IPS DF 6.9 (cell line): ENCODE results near the gene SYT17.
A peak's percentile ranks its signal among the peaks of the same experiment; 100 is the strongest.

Experiments used
- DNase-seq: peaks from one replicate; pipeline ENCODE4 v3.0.0-alpha.2; 2013; ENCODE audit warnings: low read depth, low spot score
- H3K27ac ChIP-seq: one replicate; pipeline ENCODE4 v1.5.1; 2013; ENCODE audit warnings: low read length, control low read depth
- H3K27me3 ChIP-seq: 2 replicates; pipeline ENCODE4 v1.6.1; 2013; ENCODE audit warnings: mild to moderate bottlenecking, low read length; ENCODE audit not compliant: control insufficient read depth, insufficient read depth
- H3K36me3 ChIP-seq: 2 replicates; pipeline ENCODE4 v1.6.1; 2013; ENCODE audit warnings: low read length; ENCODE audit not compliant: control insufficient read depth, insufficient read depth
- H3K4me1 ChIP-seq: 2 replicates; pipeline ENCODE4 v1.6.1; 2013; ENCODE audit warnings: low read length; ENCODE audit not compliant: control insufficient read depth, insufficient read depth
- H3K4me3 ChIP-seq: 2 replicates; pipeline ENCODE4 v1.5.1; 2013; ENCODE audit warnings: mild to moderate bottlenecking, low read length
- H3K9me3 ChIP-seq: 2 replicates; pipeline ENCODE4 v1.6.1; 2013; ENCODE audit warnings: low read length, inconsistent platforms; ENCODE audit not compliant: control insufficient read depth, insufficient read depth
- WGBS: extraction: QIAGEN DNeasy Blood & Tissue Kit; methylation state at CpG from one replicate; pipeline ENCODE4 v1.1.7; 2013; ENCODE audit warnings: mixed read lengths, missing lambda C conversion rate; ENCODE audit not compliant: insufficient read length, insufficient coverage; 5-methylcytosine and 5-hydroxymethylcytosine counted together

SYT17 gene

DNA sequence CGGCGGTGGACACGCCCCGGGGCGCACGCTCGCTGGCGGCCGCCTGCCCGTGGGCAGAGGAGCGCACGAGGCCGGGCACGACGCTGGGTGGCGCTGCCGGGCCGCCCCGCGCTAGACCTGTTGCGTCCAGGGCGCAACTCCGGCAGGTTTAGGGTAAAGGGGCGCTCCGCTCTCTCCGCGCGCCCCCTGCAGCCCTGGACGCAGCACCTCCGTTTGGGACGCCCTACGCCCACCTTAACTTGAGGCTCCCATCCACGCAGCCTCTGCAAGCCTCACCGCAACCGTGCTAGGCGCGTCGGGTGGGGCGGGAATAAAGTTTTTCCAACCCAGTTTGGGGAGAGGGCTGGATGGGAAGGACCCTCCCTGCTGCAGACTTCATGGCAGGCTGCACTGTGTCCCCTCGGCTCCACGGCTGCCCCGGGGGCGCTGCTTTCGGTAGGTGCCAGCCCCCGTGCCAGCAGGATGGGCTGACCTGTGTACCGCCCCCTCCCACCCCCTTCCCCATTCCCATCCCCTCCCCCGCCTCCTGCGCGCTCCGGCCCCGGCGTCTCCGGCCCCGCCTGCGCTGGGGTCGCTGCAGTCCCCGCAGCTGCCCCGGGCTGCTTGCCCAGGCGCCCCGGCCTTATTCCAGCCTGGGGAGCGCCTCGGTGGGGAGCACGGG lies at the start of gene SYT17:
Gene SYT17 (plus strand): TSS at position 531 of the 661 bp plus-strand sequence. CDS start 407 bp downstream, outside the sequence.
- Histone ChIP-seq H3K36me3 (no peaks in the 10 kb centered on the region), H3K4me3 (peak within 1 kb of the TSS; percentile 96), H3K27me3 (peaks cover 6% of the 10 kb centered on the region; the same call in 1 of the 2 replicates), H3K27ac (no peak within 1 kb of the TSS), H3K9me3 (no peaks in the 10 kb centered on the region), H3K4me1 (peaks cover 2% of the 10 kb centered on the region)
- DNase-seq, result peak; percentile 64
- no CpG with 5 or more reads among the region's 63 CpGs for WGBS

DNA sequence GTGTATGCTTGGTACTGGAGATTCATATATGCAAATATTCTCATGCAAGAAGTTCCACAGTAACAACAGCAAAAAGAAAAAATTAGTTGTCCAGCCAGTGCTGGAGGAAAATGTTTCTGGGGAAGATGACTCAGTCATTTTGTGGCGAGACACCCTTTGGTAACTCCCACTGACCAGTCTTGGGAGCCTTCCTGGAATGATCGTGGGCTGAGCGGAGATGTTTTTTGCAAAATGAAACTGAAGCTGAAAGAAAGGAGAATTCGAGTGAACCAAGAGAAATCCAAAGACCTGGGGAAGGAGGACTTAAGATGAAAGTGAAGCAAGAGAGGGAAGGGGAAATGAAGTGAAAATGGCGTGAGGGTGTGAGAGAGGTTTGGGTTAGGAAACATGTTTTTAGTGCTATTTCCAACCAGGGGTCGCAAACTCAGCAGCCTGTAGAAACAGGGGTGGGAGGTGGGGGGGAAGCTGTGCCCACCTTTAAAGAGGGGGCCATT lies 49.1 kb upstream of the SYT17 start:
- WGBS, result 100% methylated on average over 1 of the region's 6 CpGs
- H3K27ac ChIP-seq, result no peak overlapping the region
- H3K4me1 ChIP-seq, result no peaks in the 10 kb centered on the region; the same call in 1 of the 2 replicates
- H3K36me3 ChIP-seq, result no peaks in the 10 kb centered on the region
- DNase-seq, result no peak
- H3K4me3 ChIP-seq, result no peak overlapping the region
- peaks cover 3% of the 10 kb centered on the region; the same call in 1 of the 2 replicates for H3K27me3 ChIP-seq
- no peaks in the 10 kb centered on the region for H3K9me3 ChIP-seq

DNA sequence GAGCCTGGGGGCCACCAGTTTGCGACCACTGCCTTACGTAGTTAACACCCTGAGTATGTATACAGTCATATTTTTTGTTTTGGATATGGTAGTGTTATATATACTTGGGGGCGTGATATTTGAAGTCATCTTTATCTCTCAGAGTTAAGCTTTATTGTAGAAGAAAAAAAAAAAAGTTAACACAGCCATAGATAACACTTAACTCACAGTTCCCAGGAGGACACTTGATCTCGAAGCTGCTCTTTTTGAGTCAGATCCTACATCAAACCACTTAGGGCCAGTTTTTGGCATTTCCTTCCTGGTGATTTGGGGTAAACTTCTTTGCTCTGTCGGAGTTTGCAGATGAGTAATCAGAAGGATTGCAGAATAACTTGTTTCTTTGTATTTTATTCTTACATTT lies 48.5 kb upstream of the SYT17 start:
- H3K36me3 ChIP-seq, result no peaks in the 10 kb centered on the region
- no peak overlapping the region for H3K4me3 ChIP-seq
- H3K4me1 ChIP-seq, result no peaks in the 10 kb centered on the region; the same call in 1 of the 2 replicates
- peaks cover 3% of the 10 kb centered on the region; the same call in 1 of the 2 replicates for H3K27me3 ChIP-seq
- WGBS, result no CpG with 5 or more reads among the region's 5 CpGs
- no peak for DNase-seq
- no peak overlapping the region for H3K27ac ChIP-seq
- no peaks in the 10 kb centered on the region for H3K9me3 ChIP-seq

DNA sequence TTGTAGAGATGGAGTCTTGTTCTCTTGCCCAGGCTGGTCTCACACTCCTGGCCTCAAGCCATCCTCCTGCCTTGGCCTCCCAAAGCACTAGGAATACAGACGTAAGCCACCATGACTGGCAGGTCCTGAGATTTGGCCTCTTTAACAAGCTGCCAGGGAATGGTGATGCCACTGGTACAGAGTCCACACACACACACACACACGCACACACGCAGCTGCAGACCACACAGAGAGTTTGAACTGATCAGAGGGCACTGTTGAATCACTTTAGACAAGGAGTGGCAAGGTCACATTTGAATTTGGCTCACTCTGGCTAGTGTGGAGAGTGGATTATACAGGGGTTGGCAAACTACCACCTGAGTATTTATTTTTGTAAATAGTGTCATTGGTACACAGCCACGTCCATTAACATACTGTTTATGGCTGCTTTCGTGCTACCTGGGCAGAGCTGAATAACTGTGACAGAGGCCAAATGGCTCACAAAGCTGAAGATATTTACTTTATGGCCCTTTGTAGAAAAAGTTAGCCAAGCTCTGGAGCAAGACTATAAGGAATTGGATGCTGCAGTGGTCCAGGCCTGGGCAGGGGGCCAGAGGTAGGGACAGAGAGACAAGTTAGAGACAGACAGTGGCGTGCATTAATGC lies 44.4 kb upstream of the SYT17 start:
- Histone ChIP-seq H3K36me3 (no peaks in the 10 kb centered on the region), H3K4me1 (no peaks in the 10 kb centered on the region), H3K27me3 (no peaks in the 10 kb centered on the region), H3K9me3 (no peaks in the 10 kb centered on the region), H3K4me3 (no peak overlapping the region), H3K27ac (no peak overlapping the region)
- WGBS, result no CpG with 5 or more reads among the region's 6 CpGs
- DNase-seq, result no peak

DNA sequence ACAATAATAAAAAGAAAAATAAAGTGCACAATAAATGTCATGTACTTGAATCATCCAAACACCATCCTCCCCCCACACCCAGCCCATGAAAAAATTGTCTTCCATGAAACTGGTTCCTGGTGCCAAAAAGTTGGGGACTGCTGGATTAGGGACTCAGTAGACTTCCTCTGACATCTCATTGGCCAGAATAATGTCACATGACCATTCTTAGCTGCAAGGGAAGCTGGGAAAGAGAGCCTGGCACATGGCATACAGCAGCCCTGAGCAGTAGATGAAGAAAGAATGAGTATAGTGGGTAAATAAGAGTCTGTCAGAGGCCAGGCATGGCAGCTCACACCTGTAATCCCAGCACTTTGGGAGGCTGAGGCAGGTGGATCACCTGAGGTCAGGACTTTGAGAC lies 41.7 kb upstream of the SYT17 start:
- Histone ChIP-seq H3K27me3 (no peaks in the 10 kb centered on the region), H3K9me3 (no peaks in the 10 kb centered on the region), H3K4me1 (no peaks in the 10 kb centered on the region; the same call in 1 of the 2 replicates), H3K36me3 (no peaks in the 10 kb centered on the region), H3K4me3 (no peak overlapping the region), H3K27ac (no peak overlapping the region)
- DNase-seq, result no peak

- Histone ChIP-seq H3K27me3 (no peaks in the 10 kb centered on the region), H3K4me3 (no peak overlapping the region), H3K27ac (no peak overlapping the region), H3K36me3 (no peaks in the 10 kb centered on the region), H3K4me1 (no peaks in the 10 kb centered on the region; the same call in 1 of the 2 replicates), H3K9me3 (no peaks in the 10 kb centered on the region)
- no CpG with 5 or more reads among the region's 3 CpGs for WGBS
- no peak for DNase-seq
Observed at GRCh38 chr16:19127205-19127604, 40.8 kb upstream of the SYT17 start.

DNA sequence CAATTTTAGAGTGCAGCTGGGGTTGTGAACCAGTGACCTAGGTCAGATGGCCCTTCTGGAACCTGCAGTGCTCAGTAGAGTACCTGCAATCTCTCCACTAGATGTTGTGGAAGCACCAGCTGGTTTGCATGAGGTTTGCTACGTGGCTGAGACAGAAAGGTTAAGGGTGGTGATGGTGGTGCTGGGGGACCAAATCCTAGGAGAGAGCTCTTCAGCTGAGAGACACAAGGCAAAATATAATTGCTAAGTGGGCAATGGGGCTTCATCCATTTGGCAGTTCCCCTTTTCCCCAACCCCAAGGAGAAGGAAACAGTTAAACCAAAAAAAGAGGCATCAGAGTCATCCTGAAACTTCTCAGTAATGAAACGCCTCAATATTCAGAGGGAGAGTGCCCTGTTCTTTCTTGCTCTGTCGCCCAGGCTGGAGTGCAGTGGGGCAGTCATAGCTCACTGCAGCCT lies 40.3 kb upstream of the SYT17 start:
- H3K9me3 ChIP-seq, result no peaks in the 10 kb centered on the region
- H3K27me3 ChIP-seq, result no peaks in the 10 kb centered on the region
- no peak for DNase-seq
- no peaks in the 10 kb centered on the region; the same call in 1 of the 2 replicates for H3K4me1 ChIP-seq
- no peak overlapping the region for H3K4me3 ChIP-seq
- no CpG with 5 or more reads among the region's 3 CpGs for WGBS
- H3K27ac ChIP-seq, result no peak overlapping the region
- H3K36me3 ChIP-seq, result no peaks in the 10 kb centered on the region

GRCh38 chr16:19128454-19129200 lies 39.4 kb upstream of the SYT17 start:
- Histone ChIP-seq H3K4me3 (no peak overlapping the region), H3K36me3 (no peaks in the 10 kb centered on the region), H3K9me3 (no peaks in the 10 kb centered on the region), H3K4me1 (no peaks in the 10 kb centered on the region; the same call in 1 of the 2 replicates), H3K27ac (no peak overlapping the region), H3K27me3 (no peaks in the 10 kb centered on the region)
- DNase-seq, result no peak
- no CpG with 5 or more reads among the region's 7 CpGs for WGBS

DNA sequence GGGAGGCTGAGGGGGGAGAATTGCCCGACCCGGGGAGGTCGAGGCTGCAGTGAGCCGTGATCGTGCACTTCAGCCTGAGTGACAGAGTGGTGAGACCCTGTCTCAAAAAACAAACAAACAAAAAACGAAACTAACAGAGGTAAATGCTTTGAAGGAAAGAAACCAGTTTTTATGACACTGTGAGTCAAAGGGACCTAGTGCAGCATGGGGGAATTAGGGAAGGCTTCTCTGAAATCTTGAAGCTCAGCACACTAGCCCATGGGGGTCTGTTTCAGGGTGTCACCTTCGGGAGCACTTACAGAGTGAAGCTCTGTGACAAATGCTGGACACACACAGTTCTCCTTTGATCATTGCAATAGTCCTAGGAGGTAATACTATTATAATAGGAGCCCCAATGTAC lies 37.7 kb upstream of the SYT17 start:
- Histone ChIP-seq H3K4me3 (no peak overlapping the region), H3K36me3 (no peaks in the 10 kb centered on the region), H3K27me3 (no peaks in the 10 kb centered on the region), H3K9me3 (no peaks in the 10 kb centered on the region), H3K4me1 (no peaks in the 10 kb centered on the region; the same call in 1 of the 2 replicates), H3K27ac (no peak overlapping the region)
- DNase-seq, result no peak
- WGBS, result no CpG with 5 or more reads among the region's 7 CpGs
